Stimulated activated memory B cell treated with anti-CD40 and anti-IgM and Interleukin-4, amounts not matched to agents 10 μg/mL and 1 μg/mL and 100 μg/mL, for 72 hours (primary cell): ENCODE measurements around the gene GLUL.

Experiments used
- ATAC-seq: fragments of 150-1000 bp; cut with Tn5 transposase; 2 replicates; pipeline ENCODE4 v1.10.0; 2021
- H3K27ac Mint-ChIP-seq: one replicate; pipeline ENCODE4 v1.8.0; 2022; ENCODE audit warnings: mild to moderate bottlenecking, mixed read lengths
- H3K27me3 Mint-ChIP-seq: one replicate; pipeline ENCODE4 v1.8.0; 2022; ENCODE audit warnings: mixed read lengths
- H3K36me3 Mint-ChIP-seq: one replicate; pipeline ENCODE4 v1.8.0; 2022; ENCODE audit warnings: mixed read lengths
- H3K4me1 Mint-ChIP-seq: one replicate; pipeline ENCODE4 v1.8.0; 2022; ENCODE audit warnings: mixed read lengths
- H3K4me3 Mint-ChIP-seq: one replicate; pipeline ENCODE4 v1.8.0; 2022; ENCODE audit warnings: mild to moderate bottlenecking, moderate library complexity, mixed read lengths
- H3K9me3 Mint-ChIP-seq: one replicate; pipeline ENCODE4 v1.8.0; 2022; ENCODE audit warnings: mixed read lengths

GLUL gene

DNA sequence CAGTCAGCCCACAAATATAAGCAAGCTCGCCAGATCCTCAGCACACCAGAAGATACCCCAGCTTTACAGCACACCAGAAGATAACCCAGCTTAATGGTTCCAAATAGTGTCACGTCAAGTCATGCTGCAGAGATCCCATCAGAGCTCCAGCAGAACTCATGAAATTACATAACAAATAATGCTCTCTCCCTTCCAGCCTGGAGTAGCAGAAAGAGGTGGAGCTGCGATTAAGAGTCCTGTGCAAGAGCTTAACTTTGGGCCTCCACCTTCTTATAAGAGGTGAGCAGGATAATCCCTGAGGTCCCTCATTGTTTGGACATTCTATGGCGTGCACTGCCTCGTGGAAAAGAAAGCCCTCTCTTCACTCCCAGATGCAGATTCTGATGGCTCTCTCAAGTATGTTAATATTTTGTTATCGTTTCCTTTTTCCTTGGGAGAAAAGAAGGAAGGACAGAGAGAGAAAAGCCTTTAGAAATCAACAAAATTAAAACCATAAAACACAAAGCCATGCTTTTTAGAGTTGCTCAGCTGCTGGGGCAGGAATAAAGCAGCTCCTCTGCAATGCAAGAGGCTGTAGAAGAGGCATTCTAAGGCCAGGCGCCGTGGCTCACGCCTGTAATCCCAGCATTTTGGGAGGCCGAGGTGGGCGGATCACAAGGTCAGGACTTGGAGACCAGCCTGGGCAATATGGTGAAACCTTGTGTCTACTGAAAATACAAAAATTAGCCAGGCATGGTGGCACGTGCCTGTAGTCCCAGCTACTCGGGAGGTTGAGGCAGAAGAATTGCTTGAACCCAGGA lies 59.1 kb downstream of the GLUL start:
- Mint-ChIP-seq H3K4me1 (peaks cover 14% of the 10 kb centered on the region), H3K27ac (no peak overlapping the region), H3K36me3 (no peaks in the 10 kb centered on the region), H3K4me3 (no peak overlapping the region), H3K9me3 (no peaks in the 10 kb centered on the region), H3K27me3 (peaks cover 30% of the 10 kb centered on the region)
- no peak for ATAC-seq
